Cardiac muscle cell (in vitro differentiated cells and primary cell): ENCODE data around the gene LRRC4. TPM values are rescaled to one million over a fixed set of nuclear protein-coding genes. Genes with fewer than 3 reads are reported as not detected.
A peak's percentile ranks its signal among the peaks of the same experiment; 100 is the strongest.

ENCODE experiments used
- DNase-seq, 2 donors: peaks; one replicate each; pipeline versions ENCODE4 v3.0.0 to v3.0.0-alpha.2; 2010 to 2017; ENCODE audit warnings: low read depth in 1 of 2, low spot score in 1 of 2
- H3K27ac ChIP-seq: fragments of 200-600 bp; sonication (generic); 2 replicates; pipeline ENCODE4 v1.5.1; 2016
- H3K27me3 ChIP-seq: fragments of 200-600 bp; sonication (generic); 2 replicates; pipeline ENCODE4 v1.6.0; 2016; ENCODE audit warnings: control low read depth
- H3K36me3 ChIP-seq: fragments of 200-600 bp; sonication (generic); 2 replicates; pipeline ENCODE4 v1.5.1; 2016; ENCODE audit warnings: control low read depth
- H3K4me1 ChIP-seq: fragments of 200-600 bp; sonication (generic); 2 replicates; pipeline ENCODE4 v1.8.1; 2017; ENCODE audit warnings: low read depth, mild to moderate bottlenecking, mixed run types
- H3K4me3 ChIP-seq: fragments of 200-600 bp; sonication (generic); 2 replicates; pipeline ENCODE4 v1.5.1; 2016; ENCODE audit warnings: mild to moderate bottlenecking
- H3K9me3 ChIP-seq: fragments of 200-600 bp; sonication (generic); 2 replicates; pipeline ENCODE4 v1.5.1; 2017; ENCODE audit warnings: low read depth, mild to moderate bottlenecking, control low read depth
- polyA plus RNA-seq: library from polyadenylated mRNA; unstranded; fragments of >200 nt; fragmentation: Nextera tagmentation; extraction: Ambion mirVana; gene quantifications from 2 replicates; pipeline ENCODE4 v1.2.1, GENCODE V29; 2016
- total RNA-seq: library from RNA; depleted of rRNA; stranded (reverse); fragments of >200 nt; gene quantifications from 2 replicates; pipeline ENCODE4 v1.2.3, GENCODE V29; 2016
- TF ChIP-seq, protein P1 (sequence below): IDR thresholded peaks from 2 replicates; pipeline ENCODE4 v1.5.1; 2012; ENCODE audit warnings: low read depth, mild to moderate bottlenecking, low read length

The LRRC4 gene
- total and polyA plus RNA-seq, 2 experiments from 2014 or later: 2.9 to 9.3 TPM

- Histone ChIP-seq H3K4me1 (no peaks in the 10 kb centered on the region), H3K36me3 (no peaks in the 10 kb centered on the region), H3K9me3 (no peaks in the 10 kb centered on the region), H3K27me3 (no peaks in the 10 kb centered on the region), H3K27ac (no peak overlapping the region), H3K4me3 (no peak overlapping the region)
- TF ChIP-seq, protein P1, sequence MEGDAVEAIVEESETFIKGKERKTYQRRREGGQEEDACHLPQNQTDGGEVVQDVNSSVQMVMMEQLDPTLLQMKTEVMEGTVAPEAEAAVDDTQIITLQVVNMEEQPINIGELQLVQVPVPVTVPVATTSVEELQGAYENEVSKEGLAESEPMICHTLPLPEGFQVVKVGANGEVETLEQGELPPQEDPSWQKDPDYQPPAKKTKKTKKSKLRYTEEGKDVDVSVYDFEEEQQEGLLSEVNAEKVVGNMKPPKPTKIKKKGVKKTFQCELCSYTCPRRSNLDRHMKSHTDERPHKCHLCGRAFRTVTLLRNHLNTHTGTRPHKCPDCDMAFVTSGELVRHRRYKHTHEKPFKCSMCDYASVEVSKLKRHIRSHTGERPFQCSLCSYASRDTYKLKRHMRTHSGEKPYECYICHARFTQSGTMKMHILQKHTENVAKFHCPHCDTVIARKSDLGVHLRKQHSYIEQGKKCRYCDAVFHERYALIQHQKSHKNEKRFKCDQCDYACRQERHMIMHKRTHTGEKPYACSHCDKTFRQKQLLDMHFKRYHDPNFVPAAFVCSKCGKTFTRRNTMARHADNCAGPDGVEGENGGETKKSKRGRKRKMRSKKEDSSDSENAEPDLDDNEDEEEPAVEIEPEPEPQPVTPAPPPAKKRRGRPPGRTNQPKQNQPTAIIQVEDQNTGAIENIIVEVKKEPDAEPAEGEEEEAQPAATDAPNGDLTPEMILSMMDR: no peak
- DNase-seq: no peak
Measured at GRCh38 chr7:128057909-128058308, 26.7 kb upstream of the LRRC4 start.

DNA sequence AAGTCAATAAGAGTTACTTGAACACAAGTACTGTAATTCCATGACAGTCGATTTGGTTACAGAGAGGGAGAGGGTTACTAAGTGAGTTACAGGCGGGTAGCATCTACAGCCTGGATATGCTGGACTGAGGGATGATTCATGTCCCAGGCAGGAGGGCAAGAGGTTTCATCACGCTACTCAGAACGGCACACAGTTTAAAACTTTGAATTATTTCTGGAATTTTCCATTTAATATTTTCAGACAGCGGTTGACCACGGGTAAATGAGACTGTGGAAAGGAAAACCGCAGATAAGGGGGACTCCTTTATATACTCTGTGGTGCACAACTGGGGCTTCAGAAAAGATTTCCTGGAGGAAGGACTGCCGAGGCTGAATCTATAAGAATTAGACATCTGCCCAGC lies 25.7 kb upstream of the LRRC4 start:
- H3K27ac ChIP-seq: no peak overlapping the region
- H3K4me1 ChIP-seq: no peaks in the 10 kb centered on the region
- H3K4me3 ChIP-seq: no peak overlapping the region
- H3K36me3 ChIP-seq: no peaks in the 10 kb centered on the region
- TF ChIP-seq, protein P1: no peak
- H3K27me3 ChIP-seq: peaks cover 3% of the 10 kb centered on the region
- peak in 1 of 2 donors; percentile 93 for DNase-seq
- no peaks in the 10 kb centered on the region for H3K9me3 ChIP-seq

DNA sequence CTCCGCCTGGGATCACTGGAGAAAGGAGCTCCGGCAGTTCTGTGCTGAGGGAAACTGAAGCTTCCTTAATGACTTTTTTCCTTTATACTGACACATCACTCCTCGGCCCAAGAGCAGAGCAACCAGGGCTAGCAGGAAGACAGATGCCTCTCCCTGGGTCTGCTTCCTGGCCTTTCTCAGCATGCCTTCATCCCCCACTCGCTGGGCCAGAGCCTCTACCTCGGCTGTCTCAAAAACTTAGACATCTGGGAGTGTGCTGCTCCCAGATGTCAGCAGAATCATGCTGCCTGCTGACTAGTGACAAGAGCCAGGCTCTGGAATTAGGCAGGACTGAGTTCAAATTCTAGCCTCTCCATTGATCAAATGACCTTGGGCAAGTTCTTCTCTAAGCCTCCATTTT lies 24.4 kb upstream of the LRRC4 start:
- DNase-seq: peak in 1 of 2 donors; percentile 15
- H3K27me3 ChIP-seq: peaks cover 10% of the 10 kb centered on the region

DNA sequence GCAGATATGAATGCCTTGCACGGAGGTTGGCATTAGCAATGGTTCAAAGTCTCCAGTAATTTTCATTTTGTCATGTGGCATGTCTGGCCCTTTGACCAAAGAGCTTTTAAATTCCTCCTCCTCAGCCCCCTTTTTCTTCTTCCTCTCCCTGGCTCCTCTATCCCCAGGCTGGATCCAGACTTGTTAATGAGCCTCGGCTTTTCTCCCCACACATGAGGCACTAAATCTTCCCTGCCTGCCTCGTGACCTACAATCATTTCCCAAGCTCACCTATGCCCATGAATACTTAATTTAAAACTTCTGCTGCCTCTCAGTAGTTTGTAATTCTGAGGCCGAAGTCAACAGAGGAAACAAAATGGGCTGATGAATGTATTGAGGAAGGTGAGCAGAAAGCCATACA lies 23.3 kb upstream of the LRRC4 start:
- H3K4me3 ChIP-seq: no peak overlapping the region
- H3K36me3 ChIP-seq: no peaks in the 10 kb centered on the region
- H3K27me3 ChIP-seq: peaks cover 15% of the 10 kb centered on the region
- no peak overlapping the region for H3K27ac ChIP-seq
- no peaks in the 10 kb centered on the region for H3K4me1 ChIP-seq
- TF ChIP-seq, protein P1: no peak
- H3K9me3 ChIP-seq: no peaks in the 10 kb centered on the region
- no peak for DNase-seq

More for the DNA sequence above, 24.4 kb upstream of the LRRC4 start:
- Histone ChIP-seq H3K9me3 (no peaks in the 10 kb centered on the region), H3K4me3 (no peak overlapping the region), H3K36me3 (no peaks in the 10 kb centered on the region), H3K4me1 (no peaks in the 10 kb centered on the region), H3K27ac (no peak overlapping the region)
- TF ChIP-seq, protein P1: no peak

DNA sequence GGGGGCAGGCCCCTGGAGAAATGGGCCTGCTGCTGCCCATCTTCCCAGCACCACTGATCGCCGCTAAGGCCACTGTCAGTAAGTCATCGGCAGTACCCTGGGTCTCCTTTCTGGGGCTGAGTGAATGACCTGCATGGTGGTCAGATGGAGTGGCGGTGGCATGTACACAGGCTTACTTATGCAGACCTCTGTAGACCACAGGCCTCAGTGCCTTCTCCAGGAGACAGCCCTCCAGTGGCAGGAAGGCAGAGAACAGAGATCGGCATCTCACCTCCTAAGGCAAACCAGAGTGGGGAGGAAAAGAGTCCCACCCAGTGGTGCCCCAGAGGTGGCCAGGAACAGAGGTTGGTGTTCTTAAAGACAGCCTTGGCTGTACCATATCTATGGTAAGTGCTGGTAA lies 22.8 kb upstream of the LRRC4 start:
- peaks cover 20% of the 10 kb centered on the region for H3K27me3 ChIP-seq
- TF ChIP-seq, protein P1: no peak
- H3K4me3 ChIP-seq: no peak overlapping the region
- H3K9me3 ChIP-seq: no peaks in the 10 kb centered on the region
- DNase-seq: no peak
- H3K36me3 ChIP-seq: no peaks in the 10 kb centered on the region
- no peak overlapping the region for H3K27ac ChIP-seq
- H3K4me1 ChIP-seq: no peaks in the 10 kb centered on the region

GRCh38 chr7:128053023-128053422 lies 21.8 kb upstream of the LRRC4 start:
- H3K9me3 ChIP-seq: no peaks in the 10 kb centered on the region
- H3K4me3 ChIP-seq: no peak overlapping the region
- TF ChIP-seq, protein P1: no peak
- H3K36me3 ChIP-seq: no peaks in the 10 kb centered on the region
- DNase-seq: peak in 1 of 2 donors; percentile 44
- no peaks in the 10 kb centered on the region for H3K4me1 ChIP-seq
- H3K27me3 ChIP-seq: peaks cover 20% of the 10 kb centered on the region
- H3K27ac ChIP-seq: no peak overlapping the region
